ENCODE results near the gene TMEM35A.

GRCh38 chrX:101091817-101092216, 13.1 kb downstream of the TMEM35A start:
- TF ChIP-seq POLR2AphosphoS5 (IDR thresholded peaks at IDR 0.05; ENCODE audit: low read depth, low read length) (no peak), TAF1 (IDR thresholded peaks at IDR 0.05; ENCODE audit: low read depth, low read length) (no peak), PAX5 (IDR thresholded peaks at IDR 0.05; ENCODE audit: insufficient read depth, low read length, severe bottlenecking) (no peak)
